HTR-8/SVneo (cell line): ENCODE results near the gene FAM229B.
A peak's percentile ranks its signal among the peaks of the same experiment; 100 is the strongest.
"Not testable (repeated sequence)": the region's sequence is repeated elsewhere in the genome, so short reads cannot be mapped to it uniquely, and the experiment has no call there.

Experiments used
- DNase-seq: peaks from one replicate; pipeline ENCODE4 v3.0.0; 2011; ENCODE audit warnings: low spot score, mixed read lengths; ENCODE audit not compliant: insufficient read length
- FAIRE-seq: peaks from 2 replicates; lab custom pipeline; 2011; peaks lifted over from hg19 to GRCh38; lab: Jason Lieb, UNC

Gene FAM229B

DNA sequence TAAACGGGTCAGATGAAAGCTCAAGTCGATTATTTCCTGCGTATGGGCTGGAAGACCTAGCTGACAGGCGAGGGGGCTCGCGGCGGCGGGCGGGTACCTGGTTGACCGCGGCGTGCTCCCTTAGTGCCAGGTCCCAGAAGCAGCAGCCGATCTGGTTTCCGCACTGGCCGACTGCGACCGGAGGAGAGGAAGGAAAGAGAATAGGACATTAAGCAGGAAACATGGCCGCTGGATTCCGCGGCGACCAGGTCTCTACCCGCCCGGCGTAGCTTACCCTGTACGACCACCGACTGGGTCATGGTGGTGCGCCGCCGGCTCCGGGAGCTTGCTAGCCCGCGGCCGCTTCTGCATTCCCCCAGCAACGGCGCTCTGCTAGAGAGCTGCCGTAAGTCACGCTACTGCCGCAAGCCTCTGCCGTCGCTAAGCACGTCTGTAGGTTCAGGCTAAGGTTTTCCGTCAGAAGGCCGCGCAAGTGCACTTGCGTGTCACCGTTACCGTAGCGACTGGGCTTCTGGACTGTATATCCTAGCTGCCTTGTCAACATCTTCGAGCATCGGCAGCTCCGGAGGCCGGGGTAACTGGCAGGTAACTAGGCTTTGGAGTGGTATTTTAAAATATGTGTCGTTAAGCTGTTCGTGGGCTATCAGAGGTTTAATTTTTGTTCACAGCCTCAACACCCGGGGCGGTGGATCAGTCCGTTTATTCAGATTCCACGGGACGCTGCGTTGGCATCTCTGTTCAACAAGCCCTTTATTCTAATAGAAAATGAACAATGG, at the start of gene FAM229B, which contains the start of gene TUBE1:
FAM229B (plus strand) TSS at position 456 of the 776 bp plus-strand sequence. CDS start 11,693 bp downstream, outside the sequence.
TUBE1 (minus strand) TSS at position 347 of the 776 bp plus-strand sequence; CDS start at position 299, 48 bp downstream.
- DNase-seq, result peak; percentile 86
- FAIRE-seq, result peak; percentile 88

DNA sequence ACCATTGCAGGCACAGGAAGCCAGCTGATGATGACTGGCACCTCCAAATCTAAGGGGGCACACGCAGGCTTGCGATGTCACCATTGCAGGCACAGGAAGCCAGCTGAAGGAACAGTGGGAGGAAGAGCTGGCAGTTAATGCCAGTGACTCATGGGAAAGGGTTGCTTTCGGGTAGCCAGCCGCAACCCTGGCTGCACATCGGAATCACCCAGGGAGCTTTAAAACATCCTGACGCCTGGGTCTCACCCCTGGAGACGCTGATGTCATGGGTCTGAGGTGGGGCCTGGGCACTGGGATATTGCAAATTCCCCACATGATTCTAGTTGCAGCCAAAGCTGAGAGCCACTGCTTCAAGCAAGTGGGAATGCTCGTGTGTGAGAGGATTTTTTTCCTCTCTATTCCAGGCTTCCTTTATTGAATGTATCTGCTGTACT, 49.6 kb upstream of the FAM229B start:
- peak; percentile 71 for DNase-seq
- FAIRE-seq, result peak; percentile 87

- no peak for FAIRE-seq
Measured at GRCh38 chr6:112038268-112038667, 49.1 kb upstream of the FAM229B start.

DNA sequence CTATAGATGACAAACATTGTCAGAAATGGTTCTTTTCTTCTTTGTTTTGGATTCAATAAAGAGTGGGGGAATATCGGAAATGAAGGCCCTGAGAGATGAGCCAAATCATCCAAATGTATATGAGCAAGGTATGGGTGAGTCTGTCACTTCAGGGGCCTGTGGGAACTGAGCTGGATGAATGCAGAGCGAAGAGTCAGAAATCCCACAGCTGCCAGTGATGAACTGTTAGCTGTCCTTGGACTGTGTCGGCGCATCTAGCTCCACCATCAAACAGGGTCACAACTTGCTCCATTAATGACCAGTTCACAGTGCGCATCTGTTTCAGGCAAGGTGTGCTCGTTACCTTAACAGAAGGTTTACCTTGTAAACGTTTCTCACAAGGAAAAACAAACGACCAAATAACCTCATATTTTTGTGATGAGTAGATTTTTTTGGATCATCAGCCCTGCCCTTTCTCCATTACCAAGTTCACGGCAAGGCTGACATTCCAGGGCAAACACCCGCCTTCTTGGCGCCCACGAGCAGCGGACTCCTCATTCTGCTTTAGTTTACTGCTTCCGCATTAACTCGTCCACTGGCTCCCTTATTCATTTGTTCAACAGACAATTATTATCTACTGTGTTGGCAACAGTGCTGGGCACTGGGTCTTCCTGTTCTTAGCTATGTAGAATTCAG, 48.5 kb upstream of the FAM229B start:
- DNase-seq (no peak), FAIRE-seq (no peak)

More at GRCh38 chr6:112038268-112038667, 49.1 kb upstream of the FAM229B start:
- DNase-seq, result no peak

DNA sequence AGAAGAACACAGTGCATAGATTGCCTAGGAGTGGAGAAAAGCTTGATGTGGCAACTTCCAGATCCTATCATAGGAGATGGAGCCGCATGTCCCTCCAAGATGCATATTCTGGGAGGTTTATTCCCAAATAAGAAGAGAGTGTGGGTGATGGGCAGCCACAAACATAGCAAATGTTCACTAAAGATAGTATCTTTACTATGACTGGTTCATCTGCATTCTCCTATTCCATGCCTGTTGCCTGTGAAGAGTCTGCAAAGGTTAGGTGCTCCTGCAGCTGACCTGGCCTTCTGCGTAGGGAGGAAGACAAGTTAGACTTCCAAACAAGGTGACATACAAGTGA, 48.0 kb upstream of the FAM229B start:
- no peak for DNase-seq
- FAIRE-seq, result no peak

- FAIRE-seq (no peak), DNase-seq (no peak)
Measured at GRCh38 chr6:112040956-112041355, 46.4 kb upstream of the FAM229B start.

GRCh38 chr6:112041535-112041934, 45.9 kb upstream of the FAM229B start:
- FAIRE-seq, result no peak
- DNase-seq, result no peak

DNA sequence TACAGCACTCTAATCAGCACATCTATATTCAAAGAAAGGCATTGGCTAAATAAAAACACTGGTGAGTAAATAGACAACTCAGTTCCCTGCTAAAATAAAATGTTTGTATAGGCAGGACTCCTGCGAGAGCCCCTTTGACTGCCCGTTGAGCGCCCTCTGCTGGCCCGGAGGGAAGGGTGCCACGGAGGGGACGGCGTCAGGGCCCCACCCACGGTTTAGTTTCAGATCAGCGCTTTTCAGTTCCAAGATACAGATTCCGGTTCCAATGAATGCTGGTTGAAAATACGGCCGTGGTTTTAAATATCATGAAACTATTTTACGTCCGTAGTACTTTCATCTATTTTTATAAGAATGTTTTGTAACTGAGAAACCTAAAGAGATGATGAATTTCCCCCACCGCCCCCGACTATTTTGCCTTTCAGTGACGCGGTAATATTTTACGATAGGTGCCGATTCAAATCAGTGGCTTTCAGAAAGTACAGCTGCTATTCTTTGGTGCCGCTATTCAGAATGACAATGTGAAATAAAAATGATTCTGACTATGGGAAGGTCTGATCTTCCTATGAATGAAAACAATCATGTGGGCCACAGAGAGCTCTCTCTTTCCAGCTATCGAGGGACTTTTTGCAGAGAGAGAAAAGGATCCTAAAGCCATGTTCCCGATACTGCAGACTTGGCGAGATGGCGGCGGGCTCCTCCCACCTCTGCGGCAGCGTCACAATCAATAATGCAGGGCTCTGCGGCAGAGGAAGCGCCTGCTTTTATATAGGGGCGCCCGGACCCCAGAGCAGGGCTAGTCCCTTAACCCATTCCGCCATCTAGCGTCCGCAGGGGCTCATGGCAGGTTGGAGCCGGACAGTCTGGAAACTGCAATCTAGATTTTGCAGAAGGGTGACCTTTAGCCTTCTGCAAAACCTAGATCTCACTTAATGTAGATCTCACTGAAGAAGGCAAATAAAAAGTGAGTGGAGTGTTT, 44.1 kb upstream of the FAM229B start:
- peak; percentile 94 for DNase-seq
- no peak for FAIRE-seq

DNA sequence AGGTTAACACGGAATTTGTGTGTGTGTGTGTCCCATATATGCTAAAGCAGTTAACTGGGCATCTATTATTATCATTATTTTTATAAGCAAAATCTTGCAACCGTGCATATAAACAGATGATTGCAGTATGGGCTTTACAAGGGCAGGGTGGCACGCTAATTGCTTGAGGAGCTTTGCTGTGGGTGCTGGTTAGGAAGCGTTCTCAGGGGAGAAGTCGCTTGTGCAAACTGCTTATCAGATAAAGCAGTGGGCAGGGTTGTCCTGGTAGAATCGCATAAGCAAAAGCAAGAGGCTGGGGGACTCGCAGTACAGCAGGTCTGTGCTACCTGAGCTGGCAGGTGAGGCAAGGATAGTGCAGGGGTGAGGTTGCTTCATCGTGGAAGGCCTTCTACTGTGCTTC, 43.2 kb upstream of the FAM229B start:
- no peak for FAIRE-seq
- no peak for DNase-seq

DNA sequence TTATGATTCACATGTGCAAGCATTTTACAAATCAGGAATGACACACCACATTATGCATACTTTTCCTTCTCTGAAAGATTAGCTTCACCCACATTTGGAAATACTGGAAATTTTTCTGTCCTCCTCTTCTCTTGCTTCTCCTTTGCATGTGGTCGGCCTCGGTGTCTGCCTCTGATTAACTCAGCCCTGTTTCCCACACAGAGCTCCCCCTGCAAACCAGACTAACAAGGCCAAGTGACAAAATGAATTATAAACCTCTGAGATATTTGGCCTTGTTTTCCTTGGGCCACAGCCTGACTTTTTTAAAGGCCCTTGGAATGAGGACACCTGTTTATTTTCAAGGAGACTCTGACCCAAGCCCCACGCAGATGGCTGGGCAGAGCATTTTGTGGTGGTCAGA, 42.5 kb upstream of the FAM229B start:
- no peak for DNase-seq
- no peak for FAIRE-seq

DNA sequence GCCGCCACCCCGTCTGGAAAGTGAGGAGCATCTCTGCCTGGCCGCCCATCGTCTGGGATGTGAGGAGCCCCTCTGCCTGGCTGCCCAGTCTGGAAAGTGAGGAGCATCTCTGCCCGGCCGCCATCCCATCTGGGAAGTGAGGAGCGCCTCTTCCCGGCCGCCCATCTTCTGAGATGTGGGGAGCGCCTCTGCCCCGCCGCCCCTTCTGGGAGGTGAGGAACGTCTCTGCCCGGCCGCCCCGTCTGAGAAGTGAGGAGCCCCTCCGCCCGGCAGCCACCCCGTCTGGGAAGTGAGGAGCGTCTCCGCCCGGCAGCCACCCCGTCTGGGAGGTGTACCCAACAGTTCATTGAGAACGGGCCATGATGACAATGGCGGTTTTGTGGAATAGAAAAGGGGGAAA, 39.9 kb upstream of the FAM229B start:
- DNase-seq, FAIRE-seq: not testable (repeated sequence)

DNA sequence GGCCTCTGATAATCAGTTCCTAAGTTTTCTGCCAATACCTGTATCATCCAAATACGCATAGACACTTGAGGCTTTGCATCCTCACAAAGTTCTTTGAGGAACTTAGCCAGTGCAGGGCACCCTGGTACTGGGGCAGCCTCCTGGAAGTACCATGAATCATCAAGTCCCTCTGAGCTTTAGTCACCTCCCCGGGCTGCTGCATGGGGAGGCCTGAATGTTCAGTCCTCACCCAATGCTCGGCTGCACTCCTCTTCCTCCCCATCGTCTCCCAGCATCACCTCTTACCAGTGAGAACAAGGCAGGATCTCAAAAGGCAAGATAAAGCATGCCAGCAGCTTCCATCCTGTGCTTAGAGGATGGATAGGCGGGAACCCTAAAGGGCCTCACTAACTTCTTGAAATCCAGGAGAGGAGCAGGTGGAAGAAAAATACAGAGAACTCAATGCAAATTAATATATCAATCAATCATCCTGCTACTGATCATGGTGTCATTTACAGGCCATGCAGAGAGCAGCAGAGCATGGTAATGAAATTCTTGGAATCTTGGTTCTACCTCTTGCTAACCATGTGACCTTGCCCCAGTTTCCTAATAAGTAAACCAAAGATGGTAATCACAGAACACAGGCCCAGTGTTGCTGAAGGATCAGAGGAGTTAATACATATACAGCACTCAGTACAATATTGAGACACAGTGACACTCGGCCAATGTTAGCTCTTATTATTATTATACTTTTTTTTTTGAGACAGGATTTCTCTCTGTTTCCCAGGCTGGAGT, 38.2 kb upstream of the FAM229B start:
- DNase-seq (no peak), FAIRE-seq (no peak)

GRCh38 chr6:112049996-112050395, 37.4 kb upstream of the FAM229B start:
- FAIRE-seq, result no peak

DNA sequence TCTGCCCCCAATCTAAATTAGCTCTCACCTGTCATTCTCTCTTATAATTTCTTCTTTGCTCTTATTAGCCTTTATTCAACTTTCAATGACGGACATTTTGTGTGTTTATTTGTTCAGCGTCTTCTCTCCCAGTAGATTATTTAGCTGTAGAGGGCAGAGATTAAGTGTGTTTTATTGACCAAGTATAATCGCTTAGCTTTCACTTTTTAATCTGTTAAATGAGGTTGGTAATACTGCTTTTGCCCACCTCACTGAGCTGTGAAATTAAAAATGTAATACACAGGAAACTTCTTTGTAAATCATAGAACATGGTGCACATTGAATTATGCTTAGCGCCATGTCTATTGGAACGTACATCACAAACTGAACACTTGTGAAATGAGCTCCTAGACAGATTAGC, 37.0 kb upstream of the FAM229B start:
- FAIRE-seq, result no peak
- DNase-seq, result no peak

More at GRCh38 chr6:112049996-112050395, 37.4 kb upstream of the FAM229B start:
- no peak for DNase-seq

DNA sequence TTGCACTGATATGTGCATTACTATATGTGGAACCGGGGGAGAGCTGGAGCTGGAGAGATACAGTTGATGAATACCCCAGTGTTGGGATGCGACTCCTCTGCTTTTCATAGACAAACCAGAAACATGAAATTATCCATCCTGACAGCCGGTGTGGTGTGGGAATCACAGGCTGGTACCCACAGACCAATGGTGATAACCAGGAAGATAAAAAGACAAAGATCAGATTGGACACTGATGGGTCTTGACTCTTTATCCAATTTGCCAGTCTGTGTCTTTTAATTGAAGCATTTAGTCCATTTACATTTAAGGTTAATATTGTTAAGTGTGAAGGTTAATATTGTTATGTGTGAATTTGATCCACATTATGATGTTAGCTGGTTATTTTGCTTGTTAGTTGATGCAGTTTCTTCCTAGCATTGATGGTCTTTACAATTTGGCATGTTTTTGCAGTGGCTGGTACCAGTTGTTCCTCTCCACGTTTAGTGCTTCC, 36.1 kb upstream of the FAM229B start:
- FAIRE-seq, DNase-seq: not testable (repeated sequence)

GRCh38 chr6:112054001-112054400, 33.4 kb upstream of the FAM229B start, which contains the start of gene CCN6:
TSS of gene CCN6 (plus strand) at chr6:112054104. CDS start at chr6:112054358, 254 bp downstream.
- DNase-seq (no peak), FAIRE-seq (no peak)

DNA sequence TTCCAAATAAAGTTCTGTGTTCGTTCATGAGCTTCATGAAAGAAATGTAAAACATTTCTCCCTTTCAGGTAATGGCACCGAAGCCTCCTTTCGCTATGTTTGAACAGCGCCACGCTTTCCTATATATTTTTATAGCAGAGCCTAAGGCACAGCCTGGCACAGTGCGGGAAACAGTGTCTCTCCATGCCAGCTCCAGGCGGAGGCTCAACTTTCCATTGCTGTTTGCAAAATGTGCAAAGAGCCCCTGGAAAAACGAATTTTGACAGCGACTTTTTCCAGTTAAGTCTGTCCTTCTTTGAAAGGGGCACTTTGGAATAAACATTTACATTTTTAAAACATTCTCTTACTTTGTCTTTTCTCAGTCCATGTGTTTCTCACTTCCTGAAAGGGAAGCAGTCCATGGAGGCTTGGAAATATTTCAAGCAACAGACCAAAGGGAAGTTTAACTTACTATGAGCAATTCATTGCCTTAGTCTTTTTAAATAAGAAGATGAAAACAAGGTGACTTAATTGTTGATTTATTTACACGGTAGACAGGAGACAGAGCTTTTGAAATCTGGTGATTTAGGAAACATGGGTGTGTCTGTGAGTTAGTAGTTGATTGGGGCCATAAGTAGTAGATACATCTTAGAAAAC, 32.7 kb upstream of the FAM229B start:
- FAIRE-seq, result no peak
- no peak for DNase-seq

- DNase-seq, result no peak
- no peak for FAIRE-seq
Measured at GRCh38 chr6:112058243-112059032, 29.0 kb upstream of the FAM229B start.
